Stimulated activated CD4-positive, alpha-beta T cell treated with anti-CD3 and anti-CD28 coated beads, Interleukin-15, amount 100 ng/mL, for 48 hours (primary cell): ENCODE results near the gene LRMDA.

Experiments used
- DNase-seq, 2 donors: peaks; one replicate each; pipeline ENCODE4 v3.0.0-alpha.2; 2020; ENCODE audit warnings: low read depth in 2 of 2

LRMDA gene

GRCh38 chr10:76333796-76334195 lies 902.4 kb downstream of the LRMDA start:
- no peak for DNase-seq

GRCh38 chr10:76334255-76334654 lies 902.8 kb downstream of the LRMDA start:
- DNase-seq: no peak

- no peak for DNase-seq
Observed at GRCh38 chr10:76336213-76336963, 905.0 kb downstream of the LRMDA start.

- DNase-seq: no peak
Observed at GRCh38 chr10:76337641-76338040, 906.2 kb downstream of the LRMDA start.

- DNase-seq: no peak
Observed at GRCh38 chr10:76338187-76338586, 906.8 kb downstream of the LRMDA start.

- no peak for DNase-seq
Observed at GRCh38 chr10:76341740-76342139, 910.3 kb downstream of the LRMDA start.

GRCh38 chr10:76342996-76343395 lies 911.6 kb downstream of the LRMDA start:
- DNase-seq: no peak

GRCh38 chr10:76347832-76348231 lies 916.4 kb downstream of the LRMDA start:
- no peak for DNase-seq

- DNase-seq: no peak
Observed at GRCh38 chr10:76350583-76350982, 919.2 kb downstream of the LRMDA start.

- no peak for DNase-seq
Observed at GRCh38 chr10:76352300-76352699, 920.9 kb downstream of the LRMDA start.

GRCh38 chr10:76353237-76353851 lies 921.9 kb downstream of the LRMDA start:
- no peak for DNase-seq

GRCh38 chr10:76354212-76354738 lies 922.9 kb downstream of the LRMDA start:
- no peak for DNase-seq

- DNase-seq: no peak
Observed at GRCh38 chr10:76354921-76355320, 923.5 kb downstream of the LRMDA start.

- DNase-seq: no peak
Observed at GRCh38 chr10:76356557-76356956, 925.1 kb downstream of the LRMDA start.

GRCh38 chr10:76357726-76358415 lies 926.4 kb downstream of the LRMDA start:
- no peak for DNase-seq

- no peak for DNase-seq
Observed at GRCh38 chr10:76358743-76359395, 927.4 kb downstream of the LRMDA start.

GRCh38 chr10:76375761-76376160 lies 944.3 kb downstream of the LRMDA start:
- DNase-seq: no peak

- no peak for DNase-seq
Observed at GRCh38 chr10:76382381-76382851, 951.0 kb downstream of the LRMDA start.

GRCh38 chr10:76388321-76389023 lies 957.0 kb downstream of the LRMDA start:
- DNase-seq: no peak

GRCh38 chr10:76393875-76394706 lies 962.7 kb downstream of the LRMDA start:
- no peak for DNase-seq

- no peak for DNase-seq
Observed at GRCh38 chr10:76394707-76395042, 963.3 kb downstream of the LRMDA start.
